Adrenal gland (tissue), 12 donors: Measurements from ENCODE around the gene MIER3. TPM values are rescaled to one million over a fixed set of nuclear protein-coding genes. Genes with fewer than 3 reads are reported as not detected.

ENCODE experiments used
- DNase-seq, 7 donors: peaks; one replicate each; pipeline ENCODE4 v3.0.0-alpha.2; 2019 to 2020
- H3K27ac ChIP-seq, 5 donors: fragments of 200-600 bp; sonication (generic) in 4 of 5; 1 replicate in 3 of 5; 2 replicates in 2 of 5; pipeline versions ENCODE4 v1.5.1 to v1.8.0; 2016 to 2020; ENCODE audit warnings: mild to moderate bottlenecking in 1 of 5
- H3K27me3 ChIP-seq: fragments of 200-600 bp; 2 replicates; pipeline ENCODE4 v1.8.0; 2021
- H3K36me3 ChIP-seq, 2 donors: fragments of 200-600 bp; replicated peaks in 1 of 2; 1 replicate in 1 of 2; 2 replicates in 1 of 2; pipeline versions ENCODE4 v1.5.1 to v1.8.0; 2018 to 2022
- H3K4me1 ChIP-seq, 2 donors: fragments of 200-600 bp; replicated peaks in 1 of 2; 1 replicate in 1 of 2; 2 replicates in 1 of 2; pipeline versions ENCODE4 v1.5.1 to v1.8.0; 2018 to 2021
- H3K4me3 ChIP-seq, 4 donors: fragments of 200-600 bp; sonication (generic) in 3 of 4; one replicate each; pipeline ENCODE4 v1.5.1; 2016 to 2018
- H3K9me3 ChIP-seq, 3 donors: fragments of 200-600 bp; sonication (generic) in 1 of 3; replicated peaks in 1 of 3; 1 replicate in 2 of 3; 2 replicates in 1 of 3; pipeline versions ENCODE4 v1.5.1 to v1.8.0; 2016 to 2021
- POLR2A ChIP-seq, 2 donors: fragments of 450-650 bp; IDR thresholded peaks; one replicate each; pipeline ENCODE4 v1.6.1; 2017; ENCODE audit warnings: antibody characterized with exemption in 2 of 2, mild to moderate bottlenecking in 2 of 2, moderate library complexity in 1 of 2
- WGBS, 4 donors: extraction: QIAGEN DNeasy Blood & Tissue Kit in 2 of 4; methylation state at CpG; one replicate each; pipeline versions ENCODE4 v1.1.5 to v1.1.7; 2013 to 2017; 5-methylcytosine and 5-hydroxymethylcytosine counted together
- intact Hi-C, 2 donors: fragments of 100-400 bp; cut with DNase I; formaldehyde crosslinking; loops; one replicate each; pipeline versions ENCODE4 v1.14.1 to v1.15.0; 2022 to 2023
- polyA plus RNA-seq, 3 donors: library from polyadenylated mRNA; stranded (reverse); fragments of 200-250 nt in 2 of 3; fragments of 350-450 nt in 1 of 3; fragmentation: Illumina TruSeq in 1 of 3; extraction: RNeasy Lipid Tissue Mini Kit (QIAGEN cat#74804) in 1 of 3; gene quantifications; one replicate each; pipeline ENCODE4 v1.2.3, GENCODE V29; 2013 to 2014
- total RNA-seq, 9 donors: library from RNA; depleted of rRNA in 4 of 9; stranded (reverse); fragments of >200 nt in 4 of 9; fragments of 120-200 nt in 1 of 9; fragmentation: NEBNext Ultra II Directional in 1 of 9; extraction: Animal tissue kit (Norgen Biotek cat#: 25700) in 1 of 9; gene quantifications; one replicate each; pipeline versions ENCODE4 v1.1.0 to v1.2.4, GENCODE V29; 2013 to 2023
- TF ChIP-seq, protein P1 (sequence below), 6 experiments: fragments of 450-650 bp in 4 of 6; fragments of 200-600 bp in 2 of 6; sonication (generic) in 1 of 6; IDR thresholded peaks; 1 replicate in 5 of 6; 2 replicates in 1 of 6; pipeline versions ENCODE4 v1.5.1 to v1.8.0; 2016 to 2021; ENCODE audit warnings: antibody characterized with exemption in 6 of 6, mild to moderate bottlenecking in 2 of 6, moderate library complexity in 1 of 6
- donor health status: healthy with polysubstance abuse.
- donor health status: Bipolar disorder and iron deficiency.
- donor health status: DM: yes; HTN: yes; CAD: no.
- donor health status: DM: no; HTN: no; CAD: no.
- donor health status: DM: no; HTN: no; CAD: no.
- donor health status: DM: yes; HTN: yes; CAD: no.

MIER3 gene
- total and polyA plus RNA-seq, 12 donors: 5.1 to 30.2 (median 19.1) TPM

DNA sequence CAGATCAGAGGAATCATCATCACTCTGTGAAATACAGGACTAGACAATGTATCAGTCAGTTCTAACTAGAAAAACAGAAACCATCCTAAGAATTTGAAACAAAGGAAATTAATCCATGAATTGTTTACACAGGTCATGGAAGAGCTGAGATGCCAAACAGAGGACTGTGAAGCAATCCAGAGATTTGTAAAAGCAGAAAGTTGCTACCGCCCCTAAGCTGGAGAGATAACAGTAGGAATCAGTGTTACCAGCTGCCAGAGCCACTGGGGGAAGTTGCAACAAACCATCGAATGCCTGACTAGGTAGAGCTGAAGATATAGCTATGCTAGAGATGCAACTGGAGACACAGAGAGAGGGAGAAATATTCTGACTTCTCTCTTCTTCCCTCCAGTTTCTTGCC, 10.4 kb upstream of the MIER3 start:
- H3K9me3 ChIP-seq: no peaks in the 10 kb centered on the region
- no peak overlapping the region for H3K4me3 ChIP-seq
- intact Hi-C loops: no loop called here
- no peaks in the 10 kb centered on the region for H3K36me3 ChIP-seq
- H3K27ac ChIP-seq: no peak overlapping the region
- H3K4me1 ChIP-seq: no peaks in the 10 kb centered on the region
- WGBS, 4 donors: 35 to 52% (median 45%) methylated on average over 2 of the region's 2 CpGs
- no peak for TF ChIP-seq POLR2A (IDR thresholded peaks at IDR 0.05)
- TF ChIP-seq, protein P1, sequence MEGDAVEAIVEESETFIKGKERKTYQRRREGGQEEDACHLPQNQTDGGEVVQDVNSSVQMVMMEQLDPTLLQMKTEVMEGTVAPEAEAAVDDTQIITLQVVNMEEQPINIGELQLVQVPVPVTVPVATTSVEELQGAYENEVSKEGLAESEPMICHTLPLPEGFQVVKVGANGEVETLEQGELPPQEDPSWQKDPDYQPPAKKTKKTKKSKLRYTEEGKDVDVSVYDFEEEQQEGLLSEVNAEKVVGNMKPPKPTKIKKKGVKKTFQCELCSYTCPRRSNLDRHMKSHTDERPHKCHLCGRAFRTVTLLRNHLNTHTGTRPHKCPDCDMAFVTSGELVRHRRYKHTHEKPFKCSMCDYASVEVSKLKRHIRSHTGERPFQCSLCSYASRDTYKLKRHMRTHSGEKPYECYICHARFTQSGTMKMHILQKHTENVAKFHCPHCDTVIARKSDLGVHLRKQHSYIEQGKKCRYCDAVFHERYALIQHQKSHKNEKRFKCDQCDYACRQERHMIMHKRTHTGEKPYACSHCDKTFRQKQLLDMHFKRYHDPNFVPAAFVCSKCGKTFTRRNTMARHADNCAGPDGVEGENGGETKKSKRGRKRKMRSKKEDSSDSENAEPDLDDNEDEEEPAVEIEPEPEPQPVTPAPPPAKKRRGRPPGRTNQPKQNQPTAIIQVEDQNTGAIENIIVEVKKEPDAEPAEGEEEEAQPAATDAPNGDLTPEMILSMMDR (IDR thresholded peaks at IDR 0.05): no peak
- DNase-seq: no peak
- H3K27me3 ChIP-seq: peaks cover 4% of the 10 kb centered on the region

DNA sequence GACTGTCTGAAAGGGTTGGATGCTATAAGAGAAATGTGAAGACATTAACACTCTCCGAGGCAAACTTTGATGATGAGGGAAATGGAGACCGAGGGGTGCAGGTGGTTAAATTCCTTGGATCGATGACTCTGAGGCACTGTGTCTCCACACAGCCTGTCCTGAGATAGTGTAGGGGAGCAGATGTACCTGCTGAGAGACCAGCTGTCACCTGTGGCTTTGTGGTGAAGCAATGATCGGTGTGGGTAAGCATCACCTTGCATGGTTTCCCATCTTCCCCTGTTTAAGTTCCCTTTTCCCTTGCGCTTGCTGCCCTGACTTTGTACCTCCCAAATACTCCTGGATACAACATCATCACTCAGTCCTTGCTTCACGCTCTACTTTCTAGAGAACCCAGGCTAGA, 9.8 kb upstream of the MIER3 start:
- H3K4me1 ChIP-seq: no peaks in the 10 kb centered on the region

DNA sequence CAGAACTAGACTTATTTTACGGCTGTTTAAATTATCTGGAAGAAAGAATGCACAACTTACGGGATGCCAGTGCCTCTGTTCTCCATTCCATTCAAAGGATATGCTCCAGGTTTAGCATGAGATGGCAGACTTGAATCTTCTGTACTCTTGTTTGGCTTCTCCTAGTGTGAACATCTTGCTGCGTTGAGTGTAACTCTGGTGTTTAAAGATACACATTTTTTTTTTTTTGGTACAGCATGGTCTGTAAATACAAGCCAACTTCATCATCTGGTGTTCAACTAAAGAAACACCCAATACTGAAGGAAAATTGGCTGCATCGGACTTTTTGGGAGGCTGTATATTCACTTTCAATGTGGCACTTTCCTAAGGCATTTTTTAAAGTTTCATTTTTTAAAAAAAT, 7.4 kb upstream of the MIER3 start:
- H3K4me3 ChIP-seq: no peak overlapping the region
- intact Hi-C loops: loop anchor here in 1 of 2 donors (10.0 kb wide), 1 partner anchor 265 kb away; no protein-coding TSS in a partner anchor

More for the DNA sequence above, 9.8 kb upstream of the MIER3 start:
- H3K36me3 ChIP-seq: no peaks in the 10 kb centered on the region
- 77 to 85% (median 82%) methylated on average over 6 of the region's 6 CpGs for WGBS, 4 donors
- H3K4me3 ChIP-seq: no peak overlapping the region
- no peak for DNase-seq
- intact Hi-C loops: no loop called here
- peaks cover 4% of the 10 kb centered on the region for H3K27me3 ChIP-seq
- TF ChIP-seq, protein P1 (IDR thresholded peaks at IDR 0.05): no peak
- no peak for TF ChIP-seq POLR2A (IDR thresholded peaks at IDR 0.05)
- no peak overlapping the region for H3K27ac ChIP-seq
- H3K9me3 ChIP-seq: no peaks in the 10 kb centered on the region

DNA sequence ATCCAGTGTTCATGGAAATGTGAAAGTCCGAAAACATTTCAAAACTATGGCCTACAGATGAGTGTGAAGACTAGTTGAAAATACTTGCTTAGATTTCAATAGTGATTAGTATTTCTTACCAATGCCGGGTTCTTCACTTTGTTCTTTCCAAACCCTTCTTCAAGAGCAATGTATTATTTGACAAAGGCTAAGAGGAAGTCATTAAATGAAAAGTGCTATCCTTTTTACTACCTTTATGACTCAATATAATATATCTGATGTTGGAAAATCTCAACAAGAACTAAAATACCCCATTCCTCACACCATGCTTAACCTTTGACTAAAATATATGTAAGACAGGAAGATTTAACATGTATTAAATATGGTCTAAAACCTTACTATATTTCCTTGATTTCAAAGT, 6.7 kb upstream of the MIER3 start:
- no peak for TF ChIP-seq POLR2A (IDR thresholded peaks at IDR 0.05)
- TF ChIP-seq, protein P1 (IDR thresholded peaks at IDR 0.05): no peak
- no peak for DNase-seq
- WGBS, 4 donors: 90 to 96% (median 92%) methylated on average over 2 of the region's 2 CpGs
- intact Hi-C loops: loop anchor here in 1 of 2 donors (10.0 kb wide), 1 partner anchor 266 kb away; no protein-coding TSS in a partner anchor
- Histone ChIP-seq H3K4me1 (no peaks in the 10 kb centered on the region), H3K27ac (no peak overlapping the region), H3K9me3 (no peaks in the 10 kb centered on the region), H3K4me3 (no peak overlapping the region), H3K27me3 (peaks cover 4% of the 10 kb centered on the region), H3K36me3 (no peaks in the 10 kb centered on the region)

More for the DNA sequence above, 7.4 kb upstream of the MIER3 start:
- H3K27me3 ChIP-seq: peaks cover 4% of the 10 kb centered on the region
- WGBS, 4 donors: 79 to 86% (median 79%) methylated on average over 4 of the region's 4 CpGs
- H3K4me1 ChIP-seq: no peaks in the 10 kb centered on the region
- H3K27ac ChIP-seq: no peak overlapping the region
- DNase-seq: no peak
- no peak for TF ChIP-seq POLR2A (IDR thresholded peaks at IDR 0.05)
- TF ChIP-seq, protein P1 (IDR thresholded peaks at IDR 0.05): no peak
- no peaks in the 10 kb centered on the region for H3K9me3 ChIP-seq
- H3K36me3 ChIP-seq: no peaks in the 10 kb centered on the region
